Hematopoietic multipotent progenitor cell treated with erythropoietin and hydrocortisone succinate and interleukin-3 and kit ligand, for 4 days (in vitro differentiated cells): Measurements from ENCODE around the gene ARSI.
A peak's percentile ranks its signal among the peaks of the same experiment; 100 is the strongest.

Source experiments
- DNase-seq: peaks from one replicate; pipeline ENCODE4 v3.0.0-alpha.2; 2015

ARSI gene

GRCh38 chr5:150305557-150305956 lies 2.9 kb upstream of the ARSI start:
- DNase-seq, result no peak

- no peak for DNase-seq
Measured at GRCh38 chr5:150305095-150305494, 2.4 kb upstream of the ARSI start.

- DNase-seq, result no peak
Measured at GRCh38 chr5:150304481-150305081, 1.9 kb upstream of the ARSI start.

DNA sequence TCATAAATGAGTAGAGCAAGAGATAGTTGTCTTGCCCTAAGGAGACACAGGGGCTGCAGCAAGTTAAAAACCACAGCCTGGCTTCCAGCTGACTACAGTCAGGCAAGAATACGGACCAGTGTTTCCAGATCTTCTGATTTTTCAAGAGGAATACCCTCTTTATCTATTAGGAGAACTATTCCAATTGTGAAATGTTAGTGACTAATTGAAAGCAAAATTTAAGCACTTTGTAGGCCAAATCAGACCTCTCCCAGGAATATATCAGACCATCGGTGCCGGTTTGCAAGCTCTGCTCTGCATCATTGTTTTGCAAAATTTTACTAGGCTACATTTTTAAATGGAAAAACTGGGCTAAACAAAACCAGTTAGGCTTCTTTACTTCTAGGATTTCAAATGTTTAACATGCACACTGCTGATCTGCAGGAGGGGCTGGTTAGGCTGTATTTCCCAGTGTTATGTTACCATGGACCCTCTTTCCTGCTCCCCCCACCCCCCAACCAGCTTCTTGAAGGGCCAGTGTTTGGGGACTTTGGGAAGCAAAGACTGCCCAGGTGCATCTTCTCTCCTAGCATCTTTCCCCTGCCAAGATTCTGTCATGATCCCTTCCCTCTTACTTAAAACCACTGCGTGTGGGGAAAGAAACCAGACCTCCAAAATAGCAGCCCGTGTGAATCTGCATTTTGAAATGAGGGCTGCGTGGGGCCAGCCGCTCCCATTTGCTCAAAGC lies 1.1 kb upstream of the ARSI start:
- DNase-seq, result no peak

DNA sequence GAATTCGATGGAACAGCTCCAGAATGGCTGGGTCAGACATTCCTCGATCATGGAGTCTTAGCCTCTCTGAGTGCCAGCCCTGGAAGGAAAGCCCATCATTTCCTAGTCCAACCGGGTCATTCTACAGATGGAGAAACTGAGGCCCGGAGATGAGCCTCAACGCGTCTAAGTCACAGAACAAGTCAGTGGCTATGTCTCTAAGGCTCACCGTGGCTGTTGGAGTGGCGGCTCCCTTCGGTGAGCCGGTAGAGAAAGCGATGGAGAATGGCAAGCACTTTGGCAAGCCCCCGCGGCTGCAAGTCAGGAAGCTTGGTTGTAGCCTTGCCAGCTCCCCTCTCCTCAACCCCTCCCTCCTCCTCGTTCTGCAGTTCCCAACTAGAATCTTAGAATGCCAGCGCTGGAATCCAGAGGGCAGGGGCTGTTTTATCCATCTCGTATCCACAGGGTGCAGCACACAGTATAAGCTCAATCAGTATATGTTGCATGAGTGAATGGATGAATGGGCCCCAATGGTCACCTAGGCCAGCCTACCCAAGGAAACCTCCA lies 438 bp upstream of the ARSI start:
- no peak for DNase-seq

DNA sequence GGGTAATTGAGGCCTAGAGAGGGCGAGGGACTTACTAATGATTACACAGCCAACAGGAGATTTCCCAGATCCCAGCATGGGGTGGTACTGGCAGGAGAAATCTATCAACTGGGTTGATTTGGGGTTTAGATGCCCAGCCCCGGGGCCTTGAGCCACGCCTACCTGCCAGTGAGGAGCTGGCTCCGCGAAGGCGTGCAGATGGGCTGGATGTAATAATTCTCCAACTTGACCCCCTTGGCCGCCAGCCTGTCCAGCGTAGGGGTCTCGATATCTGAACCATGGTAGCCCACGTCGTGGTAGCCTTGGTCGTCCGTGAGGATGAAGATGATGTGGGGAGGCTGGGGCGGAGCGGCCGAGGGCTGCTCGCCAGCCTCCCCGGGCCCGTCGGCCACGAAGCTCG lies 804 bp downstream of the ARSI start:
- no peak for DNase-seq

DNA sequence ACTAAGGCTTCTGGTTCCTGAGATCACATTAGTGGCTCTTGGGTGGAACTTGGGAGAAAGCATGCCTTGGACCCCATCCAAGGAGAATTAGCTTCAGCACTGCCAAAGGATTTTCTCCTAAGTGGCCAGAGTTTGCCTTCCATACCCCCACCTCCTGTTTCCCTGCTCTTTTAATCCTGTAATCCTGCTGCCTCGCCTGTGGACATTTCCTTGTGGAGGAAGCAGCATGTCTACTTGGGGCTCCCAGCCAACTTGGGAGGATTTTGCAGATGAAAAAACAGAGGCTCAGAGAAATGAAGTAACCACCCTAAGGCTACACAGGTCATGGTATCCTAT lies 1.6 kb downstream of the ARSI start:
- DNase-seq, result no peak

DNA sequence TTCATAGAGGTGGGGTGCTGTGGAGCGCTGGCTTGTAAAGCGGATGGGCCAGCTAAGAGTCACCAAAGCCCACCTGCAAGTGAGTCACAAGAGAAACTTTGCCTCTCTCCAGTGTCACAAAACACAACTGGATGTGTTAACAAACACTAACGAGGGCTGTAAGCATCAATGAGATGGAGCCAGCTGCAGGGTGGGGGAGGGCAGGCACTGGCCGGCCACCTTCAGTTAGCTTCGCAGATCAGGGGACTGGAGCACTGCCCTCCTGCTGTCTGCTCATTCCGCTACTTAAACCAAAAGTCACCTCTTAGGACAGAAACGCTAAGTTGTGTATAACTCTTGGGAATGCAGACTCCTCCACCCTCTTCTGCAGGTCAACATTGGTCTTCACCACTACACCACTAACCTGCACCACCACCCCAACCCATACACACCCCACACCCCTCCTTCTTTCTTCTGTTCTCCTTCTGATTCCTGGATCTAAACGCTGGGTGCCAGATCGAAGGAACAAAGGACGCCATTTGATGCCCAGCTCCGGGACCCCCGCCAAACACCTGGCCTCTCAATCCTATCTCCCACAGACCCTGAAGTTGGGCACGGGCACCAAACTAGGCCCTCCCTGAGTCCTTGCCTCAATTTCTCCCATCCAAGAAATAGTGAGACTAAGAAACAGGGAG lies 2.1 kb downstream of the ARSI start:
- no peak for DNase-seq

DNA sequence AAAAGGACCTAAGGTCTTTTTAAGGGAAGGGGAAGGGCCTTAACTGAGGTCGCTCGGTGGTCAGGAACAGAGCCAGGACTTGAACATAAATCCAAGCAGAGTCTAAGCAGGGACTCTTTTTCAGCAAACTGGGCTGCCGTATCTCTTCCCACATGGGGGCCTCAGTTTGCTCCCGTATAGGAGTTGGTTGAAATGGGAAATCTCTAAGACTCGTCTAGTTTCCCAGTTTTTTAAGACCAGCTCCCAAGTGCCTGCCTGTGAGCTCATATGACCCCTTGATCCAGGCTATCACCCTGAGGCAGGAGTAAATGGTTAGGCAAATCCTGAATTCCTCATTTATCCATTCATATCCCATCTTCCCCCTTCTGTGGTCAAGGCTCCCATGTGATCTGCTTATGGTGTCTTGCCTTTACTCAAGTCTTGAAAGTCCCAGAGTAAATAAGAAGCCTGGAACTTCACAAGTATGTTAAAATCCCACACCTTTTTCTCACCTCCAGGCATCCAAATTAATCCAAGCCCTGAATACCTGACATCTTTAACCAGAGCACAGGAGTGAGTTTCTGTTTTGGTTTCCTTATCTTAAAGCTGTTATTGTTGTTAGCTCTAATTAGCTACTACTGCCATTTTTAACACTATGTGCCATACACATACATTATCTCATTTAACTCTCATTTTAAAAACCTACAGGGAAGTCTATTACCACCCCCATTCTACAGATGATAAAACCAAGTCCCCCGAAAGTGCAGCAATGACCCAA lies 3.0 kb downstream of the ARSI start:
- DNase-seq, result no peak

GRCh38 chr5:150298701-150299451 lies 3.8 kb downstream of the ARSI start:
- DNase-seq, result no peak

DNA sequence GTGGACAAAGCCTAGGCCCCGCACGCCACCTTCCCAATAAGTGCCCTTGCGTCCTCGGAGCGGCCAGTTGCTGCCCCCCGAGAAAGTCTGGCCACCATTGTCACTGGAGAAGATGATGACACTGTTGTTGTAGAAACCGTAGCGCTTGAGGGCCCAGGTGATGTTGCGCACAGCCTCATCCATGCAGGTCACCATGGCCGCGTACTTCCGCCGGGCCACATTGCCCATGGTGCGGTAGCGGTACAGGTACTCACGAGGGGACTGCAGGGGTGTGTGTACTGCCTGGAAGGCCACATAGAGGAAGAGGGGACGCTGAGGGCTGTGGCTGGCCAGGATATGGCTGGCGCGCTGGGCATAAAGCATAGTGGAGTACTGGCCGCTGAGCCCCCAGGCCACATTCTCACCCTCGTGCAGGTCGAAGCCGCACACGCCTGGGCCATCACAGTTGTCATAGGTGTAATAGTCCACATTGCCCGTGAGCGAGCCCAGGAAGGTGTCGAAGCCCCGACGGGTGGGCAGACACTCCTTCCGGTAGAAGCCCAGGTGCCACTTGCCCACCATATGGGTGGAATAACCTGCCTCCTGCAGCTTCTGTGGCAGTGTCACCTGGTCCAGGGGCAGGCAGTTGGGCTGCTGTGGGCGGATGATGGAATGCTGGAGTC lies 4.6 kb downstream of the ARSI start:
- no peak for DNase-seq

- DNase-seq, result no peak
Measured at GRCh38 chr5:150297236-150297890, 5.3 kb downstream of the ARSI start.

DNA sequence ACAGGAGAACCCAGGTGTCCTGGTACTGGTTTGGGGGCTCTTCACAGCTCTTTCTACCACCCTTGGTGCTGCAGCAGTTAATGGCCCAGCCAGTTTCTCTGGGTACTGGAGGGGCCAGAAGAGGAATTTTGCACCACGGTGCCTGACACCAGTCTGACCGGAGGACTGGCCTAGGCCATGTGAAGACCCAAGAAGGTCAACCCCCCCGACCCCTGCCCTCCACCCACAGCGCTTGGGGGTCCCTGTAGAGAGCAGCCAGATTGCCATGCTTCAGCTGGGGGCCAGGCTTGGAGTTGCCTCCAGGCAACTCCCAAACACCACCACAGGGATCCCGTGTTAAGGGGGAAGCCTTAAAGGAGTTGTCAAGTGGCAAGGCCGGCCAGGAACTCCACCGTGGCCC lies 6.2 kb downstream of the ARSI start:
- DNase-seq, result no peak

- no peak for DNase-seq
Measured at GRCh38 chr5:150295741-150296486, 6.8 kb downstream of the ARSI start.

DNA sequence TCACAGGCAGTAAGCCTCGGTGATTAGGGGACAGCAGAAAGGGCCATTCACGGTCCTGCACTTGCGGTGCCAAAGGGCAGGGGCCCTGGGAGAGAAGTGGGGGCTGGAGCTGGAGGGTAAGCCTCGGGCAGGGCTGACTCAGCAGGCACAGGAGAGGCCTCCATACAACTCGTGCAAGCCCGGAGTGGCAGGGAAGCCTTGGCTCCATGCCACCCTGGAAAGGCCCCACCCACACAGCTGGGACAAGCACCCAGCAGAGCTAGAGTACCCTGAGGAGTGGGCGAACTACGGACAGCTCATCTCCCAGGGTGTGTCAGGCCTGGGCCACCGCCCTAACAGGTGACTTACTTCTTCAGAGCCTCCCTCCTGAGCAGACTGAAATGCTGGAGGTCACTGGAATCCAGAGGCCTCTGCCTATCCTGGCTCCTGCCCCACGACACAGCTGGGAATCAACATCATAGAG lies 7.5 kb downstream of the ARSI start:
- DNase-seq, result no peak

- no peak for DNase-seq
Measured at GRCh38 chr5:150294551-150295071, 8.1 kb downstream of the ARSI start.

DNA sequence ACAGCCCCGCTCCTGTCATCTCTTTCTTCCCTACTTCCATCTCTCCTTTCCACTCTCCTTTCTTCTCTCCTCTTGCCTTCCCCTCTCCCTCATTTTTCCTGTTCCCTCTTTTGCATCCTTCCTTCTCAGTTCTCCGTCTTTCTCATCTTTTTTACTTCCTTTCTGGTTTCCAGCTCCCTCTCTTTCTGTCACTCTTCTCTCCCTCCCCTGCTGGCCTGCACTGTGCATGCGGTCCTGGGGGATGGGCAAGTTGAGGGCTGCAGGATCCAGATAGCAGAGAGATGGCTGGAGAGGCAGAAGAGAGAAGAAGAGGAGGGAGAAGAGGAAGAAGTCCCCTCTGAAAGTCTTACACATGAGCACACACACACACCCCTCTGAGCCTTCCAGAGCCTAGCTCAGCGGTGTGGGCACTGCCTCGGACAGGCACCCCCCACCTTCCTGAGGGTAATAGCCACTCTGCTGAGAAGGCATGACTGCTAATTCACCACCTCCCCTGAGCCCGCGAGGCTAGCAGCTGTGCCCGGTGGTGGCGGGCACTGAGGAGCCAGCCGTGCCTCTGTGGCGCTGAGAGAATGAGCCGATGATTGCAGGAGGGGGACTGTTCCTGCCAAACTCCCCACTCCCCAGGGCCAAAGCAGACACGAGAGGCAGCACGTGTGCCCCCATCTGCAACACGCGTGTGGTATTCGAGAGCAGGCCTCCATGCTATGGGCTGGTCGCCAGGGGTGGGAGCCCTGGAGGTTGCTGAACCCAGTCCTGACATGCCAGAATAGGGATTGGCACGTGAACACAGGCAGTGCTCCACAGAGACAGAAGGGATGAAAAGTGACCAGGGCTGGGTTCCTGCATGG lies 9.4 kb downstream of the ARSI start:
- DNase-seq, result peak; percentile 88

DNA sequence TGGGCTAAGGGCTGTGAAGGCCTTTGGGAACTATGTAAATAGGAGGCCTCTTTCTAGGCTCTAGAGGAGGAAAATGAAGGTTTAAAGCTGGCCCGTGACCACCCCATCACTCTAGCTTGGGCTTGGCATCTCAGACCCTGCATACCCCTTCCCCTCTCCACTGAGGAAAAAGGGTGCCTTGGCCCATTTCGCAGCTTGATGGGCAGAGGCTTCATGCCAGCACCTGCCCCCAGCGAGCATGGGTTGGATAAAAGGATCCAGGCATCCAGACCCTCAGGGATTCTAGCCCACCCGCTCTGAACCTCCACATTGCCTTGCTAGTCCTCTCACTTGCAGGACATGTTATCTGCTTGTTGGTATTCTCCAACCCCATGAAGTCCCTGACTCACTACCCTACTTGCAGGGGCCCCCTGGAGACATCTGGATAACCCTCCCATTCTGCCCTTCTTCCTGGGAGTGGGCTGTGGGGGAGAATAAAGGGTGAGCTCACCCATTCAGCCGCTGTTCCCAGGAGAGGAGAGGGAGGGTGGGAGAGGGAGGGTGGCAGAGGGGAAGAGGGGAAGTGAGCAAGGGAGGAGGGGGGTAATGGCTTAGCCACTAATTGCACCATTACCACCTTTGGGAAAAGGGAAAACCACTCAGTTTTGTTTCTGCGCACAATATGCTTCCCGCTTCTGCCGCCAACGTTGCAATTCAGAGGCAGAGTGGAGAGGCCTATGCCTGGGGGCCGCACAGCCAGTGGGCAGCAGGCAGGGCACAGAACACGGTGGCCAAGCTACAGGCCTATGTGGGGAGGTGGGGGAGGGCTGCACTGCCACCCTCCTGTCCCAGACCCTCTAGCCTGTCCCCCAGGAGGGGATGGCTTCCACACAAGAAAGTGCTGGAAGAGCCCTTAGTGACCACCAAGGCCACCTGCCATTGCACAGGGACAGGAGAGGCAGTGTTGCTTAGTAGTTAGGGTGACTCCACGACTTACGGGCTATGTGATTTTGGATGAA lies 11.0 kb downstream of the ARSI start:
- no peak for DNase-seq
